NOMO-1 treated with DMSO at 0.1 percent for 48 hours (cell line): ENCODE results near the gene LRRC18.

Source experiments
- DNase-seq: peaks from one replicate; lab custom pipeline; 2025; ENCODE audit not compliant: unreplicated experiment; lab: John Stamatoyannopoulos, UW

LRRC18 gene

GRCh38 chr10:48913674-48914073, 26.0 kb downstream of the LRRC18 start:
- no peak for DNase-seq

GRCh38 chr10:48910548-48910947, 29.1 kb downstream of the LRRC18 start:
- no peak for DNase-seq

- DNase-seq, result no peak
Measured at GRCh38 chr10:48907730-48908129, 31.9 kb downstream of the LRRC18 start.

- no peak for DNase-seq
Measured at GRCh38 chr10:48906841-48907240, 32.8 kb downstream of the LRRC18 start.

GRCh38 chr10:48905311-48905710, 34.3 kb downstream of the LRRC18 start:
- no peak for DNase-seq

- no peak for DNase-seq
Measured at GRCh38 chr10:48904861-48905260, 34.8 kb downstream of the LRRC18 start.

- no peak for DNase-seq
Measured at GRCh38 chr10:48903151-48903550, 36.5 kb downstream of the LRRC18 start.

GRCh38 chr10:48902096-48902495, 37.5 kb downstream of the LRRC18 start:
- DNase-seq, result no peak

GRCh38 chr10:48901319-48901718, 38.3 kb downstream of the LRRC18 start:
- DNase-seq, result no peak

- DNase-seq, result peak; percentile 60
Measured at GRCh38 chr10:48900371-48900801, 39.3 kb downstream of the LRRC18 start.

GRCh38 chr10:48899781-48900180, 39.9 kb downstream of the LRRC18 start:
- no peak for DNase-seq

- no peak for DNase-seq
Measured at GRCh38 chr10:48898426-48898825, 41.2 kb downstream of the LRRC18 start.

GRCh38 chr10:48897441-48897790, 42.2 kb downstream of the LRRC18 start:
- DNase-seq, result no peak

GRCh38 chr10:48896756-48897440, 42.7 kb downstream of the LRRC18 start:
- no peak for DNase-seq

- no peak for DNase-seq
Measured at GRCh38 chr10:48895803-48896195, 43.8 kb downstream of the LRRC18 start.

- DNase-seq, result no peak
Measured at GRCh38 chr10:48894911-48895802, 44.5 kb downstream of the LRRC18 start.

GRCh38 chr10:48890888-48891850, 48.5 kb downstream of the LRRC18 start:
- DNase-seq, result no peak

GRCh38 chr10:48887982-48888381, 51.7 kb downstream of the LRRC18 start:
- DNase-seq, result no peak

- DNase-seq, result no peak
Measured at GRCh38 chr10:48885376-48885775, 54.3 kb downstream of the LRRC18 start.

- no peak for DNase-seq
Measured at GRCh38 chr10:48884179-48885045, 55.2 kb downstream of the LRRC18 start.
